Nephron (organoid): Measurements from ENCODE around the gene RFPL3.

Experiments used
- H3K27ac Mint-ChIP-seq, 3 experiments: 2 replicates each; pipeline ENCODE4 v1.8.0; 2020; ENCODE audit warnings: mixed read lengths in 3 of 3, mild to moderate bottlenecking in 2 of 3, moderate library complexity in 1 of 3
- H3K27me3 Mint-ChIP-seq: 2 replicates; pipeline ENCODE4 v1.8.0; 2021; ENCODE audit warnings: low read depth, mild to moderate bottlenecking, moderate library complexity, mixed read lengths
- H3K36me3 Mint-ChIP-seq: 2 replicates; pipeline ENCODE4 v1.8.0; 2020; ENCODE audit warnings: low read depth, mixed read lengths
- H3K4me1 Mint-ChIP-seq: 2 replicates; pipeline ENCODE4 v1.8.0; 2020; ENCODE audit warnings: mixed read lengths
- H3K4me3 Mint-ChIP-seq, 3 experiments: 2 replicates each; pipeline ENCODE4 v1.8.0; 2020; ENCODE audit warnings: mild to moderate bottlenecking in 3 of 3, mixed read lengths in 3 of 3, moderate library complexity in 2 of 3
- H3K9me3 Mint-ChIP-seq: 2 replicates; pipeline ENCODE4 v1.8.0; 2020; ENCODE audit warnings: mixed read lengths
- TF ChIP-seq, protein P1 (sequence below), 3 experiments: fragments of 200-600 bp; sonication (generic); IDR thresholded peaks; one replicate each; pipeline ENCODE4 v1.5.0; 2021; ENCODE audit warnings: antibody characterized with exemption in 3 of 3; ENCODE audit not compliant: unreplicated experiment in 3 of 3

Gene RFPL3

DNA sequence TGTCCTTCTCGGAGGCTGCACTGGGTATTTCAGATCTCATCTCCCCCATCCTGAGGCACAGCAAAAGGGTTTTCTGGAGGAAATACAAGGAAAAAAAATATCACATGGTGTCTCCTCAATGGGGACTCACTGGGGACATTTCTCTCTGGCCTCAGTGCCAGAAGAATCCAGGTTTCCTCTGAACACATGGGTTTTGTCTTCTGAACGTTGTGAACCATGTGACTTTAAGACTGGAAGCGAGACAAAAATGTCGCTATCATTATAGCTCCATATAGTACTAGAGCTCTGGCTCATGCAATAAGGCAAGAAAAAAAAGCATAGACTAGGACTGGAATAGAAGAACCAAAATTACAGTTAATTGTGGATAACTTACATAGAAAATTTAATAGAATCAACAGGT lies 44.9 kb upstream of the RFPL3 start:
- H3K27me3 Mint-ChIP-seq = peaks cover 8% of the 10 kb centered on the region
- H3K27ac Mint-ChIP-seq = no peak overlapping the region
- peaks cover 3% of the 10 kb centered on the region for H3K9me3 Mint-ChIP-seq
- H3K4me1 Mint-ChIP-seq = no peaks in the 10 kb centered on the region
- no peaks in the 10 kb centered on the region for H3K36me3 Mint-ChIP-seq
- no peak overlapping the region for H3K4me3 Mint-ChIP-seq
- TF ChIP-seq, protein P1, sequence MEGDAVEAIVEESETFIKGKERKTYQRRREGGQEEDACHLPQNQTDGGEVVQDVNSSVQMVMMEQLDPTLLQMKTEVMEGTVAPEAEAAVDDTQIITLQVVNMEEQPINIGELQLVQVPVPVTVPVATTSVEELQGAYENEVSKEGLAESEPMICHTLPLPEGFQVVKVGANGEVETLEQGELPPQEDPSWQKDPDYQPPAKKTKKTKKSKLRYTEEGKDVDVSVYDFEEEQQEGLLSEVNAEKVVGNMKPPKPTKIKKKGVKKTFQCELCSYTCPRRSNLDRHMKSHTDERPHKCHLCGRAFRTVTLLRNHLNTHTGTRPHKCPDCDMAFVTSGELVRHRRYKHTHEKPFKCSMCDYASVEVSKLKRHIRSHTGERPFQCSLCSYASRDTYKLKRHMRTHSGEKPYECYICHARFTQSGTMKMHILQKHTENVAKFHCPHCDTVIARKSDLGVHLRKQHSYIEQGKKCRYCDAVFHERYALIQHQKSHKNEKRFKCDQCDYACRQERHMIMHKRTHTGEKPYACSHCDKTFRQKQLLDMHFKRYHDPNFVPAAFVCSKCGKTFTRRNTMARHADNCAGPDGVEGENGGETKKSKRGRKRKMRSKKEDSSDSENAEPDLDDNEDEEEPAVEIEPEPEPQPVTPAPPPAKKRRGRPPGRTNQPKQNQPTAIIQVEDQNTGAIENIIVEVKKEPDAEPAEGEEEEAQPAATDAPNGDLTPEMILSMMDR (IDR thresholded peaks at IDR 0.05; ENCODE audit: unreplicated experiment in 3 of 3) = no peak

DNA sequence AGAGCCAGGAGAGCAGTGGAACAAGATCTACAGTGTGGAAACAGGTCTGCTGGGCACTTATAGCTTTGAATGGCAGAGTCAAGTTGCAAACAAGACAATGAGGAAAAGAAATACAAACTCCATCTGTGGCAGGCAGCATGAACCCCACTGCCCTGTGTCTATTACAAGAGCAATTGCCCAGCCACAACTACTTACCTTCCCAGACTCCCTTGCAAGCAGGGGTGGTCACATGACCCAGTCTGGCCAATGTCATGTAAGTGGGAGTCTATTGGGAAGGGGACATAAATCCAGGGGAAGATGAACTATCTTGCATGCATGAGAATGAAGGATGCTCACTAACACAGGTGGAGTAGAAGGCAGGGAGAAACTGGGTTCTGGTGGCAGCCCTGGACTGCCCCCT lies 44.1 kb upstream of the RFPL3 start:
- H3K27ac Mint-ChIP-seq = no peak overlapping the region
- H3K27me3 Mint-ChIP-seq = peaks cover 8% of the 10 kb centered on the region
- H3K36me3 Mint-ChIP-seq = no peaks in the 10 kb centered on the region
- peaks cover 3% of the 10 kb centered on the region for H3K9me3 Mint-ChIP-seq
- TF ChIP-seq, protein P1 (IDR thresholded peaks at IDR 0.05; ENCODE audit: unreplicated experiment in 3 of 3) = no peak
- no peak overlapping the region for H3K4me3 Mint-ChIP-seq
- H3K4me1 Mint-ChIP-seq = no peaks in the 10 kb centered on the region

DNA sequence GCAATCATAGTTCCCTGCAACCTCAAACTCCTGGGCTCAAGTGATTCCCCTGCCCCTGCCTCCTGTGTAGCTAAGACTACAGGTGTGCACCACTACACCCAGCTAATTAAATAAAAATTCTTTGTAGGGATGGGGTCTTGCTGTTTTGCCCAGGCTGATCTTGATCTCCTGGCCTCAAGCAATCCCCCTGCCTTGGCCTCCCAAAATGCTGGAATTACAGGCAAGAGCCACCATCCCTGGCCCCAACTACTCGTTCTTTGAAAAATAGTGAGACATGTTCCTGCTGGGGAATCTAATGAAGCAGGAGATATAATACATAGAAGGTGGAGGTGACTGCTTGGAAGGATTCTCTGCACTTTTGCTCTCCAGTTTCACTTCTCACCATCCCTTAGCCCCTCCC lies 40.1 kb upstream of the RFPL3 start:
- H3K27me3 Mint-ChIP-seq = peaks cover 20% of the 10 kb centered on the region
- H3K9me3 Mint-ChIP-seq = peaks cover 3% of the 10 kb centered on the region
- no peaks in the 10 kb centered on the region for H3K4me1 Mint-ChIP-seq
- H3K36me3 Mint-ChIP-seq = no peaks in the 10 kb centered on the region
- TF ChIP-seq, protein P1 (IDR thresholded peaks at IDR 0.05; ENCODE audit: unreplicated experiment in 3 of 3) = no peak
- H3K4me3 Mint-ChIP-seq = no peak overlapping the region
- no peak overlapping the region for H3K27ac Mint-ChIP-seq

DNA sequence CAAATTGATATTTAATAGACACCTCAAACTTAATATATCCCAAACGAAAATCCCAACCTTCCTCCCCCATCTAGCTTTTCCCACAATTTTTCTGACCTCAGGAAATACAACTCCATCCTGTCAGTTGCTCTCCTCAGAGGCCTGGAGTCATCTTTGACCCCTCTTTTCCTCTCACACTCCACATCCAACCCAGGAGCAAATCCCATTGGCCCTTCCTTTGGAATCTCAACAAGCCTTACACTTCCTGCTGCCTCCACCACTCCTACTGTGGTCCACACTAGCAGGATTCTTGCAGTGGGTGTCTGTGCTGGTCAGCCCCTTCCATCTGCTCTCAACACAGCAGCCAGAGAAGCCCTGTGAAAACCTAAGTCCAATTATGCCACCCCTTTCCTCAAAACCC lies 39.3 kb upstream of the RFPL3 start:
- TF ChIP-seq, protein P1 (IDR thresholded peaks at IDR 0.05; ENCODE audit: unreplicated experiment in 3 of 3) = no peak
- H3K4me1 Mint-ChIP-seq = no peaks in the 10 kb centered on the region
- H3K27me3 Mint-ChIP-seq = peaks cover 26% of the 10 kb centered on the region
- H3K36me3 Mint-ChIP-seq = no peaks in the 10 kb centered on the region
- no peaks in the 10 kb centered on the region for H3K9me3 Mint-ChIP-seq
- H3K4me3 Mint-ChIP-seq = no peak overlapping the region
- no peak overlapping the region for H3K27ac Mint-ChIP-seq

GRCh38 chr22:32319861-32320406 lies 37.7 kb upstream of the RFPL3 start:
- Mint-ChIP-seq H3K4me1 (no peaks in the 10 kb centered on the region), H3K27ac (no peak overlapping the region), H3K27me3 (peaks cover 23% of the 10 kb centered on the region), H3K36me3 (no peaks in the 10 kb centered on the region), H3K4me3 (no peak overlapping the region), H3K9me3 (no peaks in the 10 kb centered on the region)
- TF ChIP-seq, protein P1 (IDR thresholded peaks at IDR 0.05; ENCODE audit: unreplicated experiment in 3 of 3) = no peak

DNA sequence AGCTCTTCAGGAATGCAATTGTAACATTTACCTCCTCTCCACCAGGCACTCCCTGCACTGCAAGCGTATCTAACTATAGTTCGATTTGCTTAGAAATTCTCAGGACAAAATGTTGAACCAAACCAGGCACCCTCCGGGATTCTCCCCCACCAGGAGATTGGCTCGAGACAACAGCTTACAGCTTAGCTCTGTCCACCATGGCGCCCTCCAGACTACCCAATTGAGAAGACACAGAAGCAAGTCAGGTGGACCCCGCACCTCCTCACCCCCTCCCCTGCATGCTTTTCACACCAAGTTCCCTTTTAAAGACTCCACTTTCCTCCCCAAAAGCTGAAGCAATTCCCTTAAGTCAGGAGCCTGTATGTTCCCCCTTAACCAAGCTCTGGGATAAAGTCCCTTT lies 34.7 kb upstream of the RFPL3 start:
- Mint-ChIP-seq H3K9me3 (no peaks in the 10 kb centered on the region), H3K4me1 (no peaks in the 10 kb centered on the region), H3K27me3 (peaks cover 21% of the 10 kb centered on the region), H3K4me3 (no peak overlapping the region), H3K36me3 (no peaks in the 10 kb centered on the region), H3K27ac (no peak overlapping the region)
- TF ChIP-seq, protein P1 (IDR thresholded peaks at IDR 0.05; ENCODE audit: unreplicated experiment in 3 of 3) = no peak
